Measurements from ENCODE around the gene PRPH. TPM values are rescaled to one million over a fixed set of nuclear protein-coding genes. Genes with fewer than 3 reads are reported as not detected.

PRPH gene
- total and polyA plus RNA-seq, 2 of the 8 experiments (the other 6 are each of a cell fraction or from before 2014, with no cell fraction given) = 0.79 to 1.4 TPM

DNA sequence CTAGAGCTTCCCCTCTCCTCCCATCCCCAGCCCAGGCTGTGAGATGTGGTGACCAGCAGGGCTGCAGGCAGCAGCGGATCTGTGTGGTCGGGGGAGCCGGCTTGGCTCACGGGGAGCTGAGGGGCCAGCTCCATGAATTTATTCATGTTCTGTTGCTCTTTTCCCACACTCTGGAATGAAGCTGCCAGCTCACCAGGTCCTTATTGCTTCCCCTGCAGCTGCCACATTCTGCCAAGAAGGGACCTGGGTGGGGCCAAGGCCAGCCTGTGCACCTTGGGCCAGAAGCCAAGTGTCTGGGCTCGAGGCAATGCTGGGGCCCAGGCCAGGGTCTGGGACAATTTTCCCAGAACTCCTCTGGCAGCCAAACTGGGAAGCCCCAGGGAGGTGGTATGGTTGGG is 44.5 kb downstream of the PRPH start:
- Histone ChIP-seq H3K23me2 (ENCODE audit: low read depth, low read length) (peaks cover 8% of the 10 kb centered on the region), H3K9ac (replicated peaks in 1 of 4; ENCODE audit: extremely low read depth in 1 of 4, low read depth in 3 of 4, low read length in 3 of 4) (no peak overlapping the region), H4K20me1 (replicated peaks in 1 of 2; ENCODE audit: control insufficient read depth in 1 of 2, insufficient read depth in 2 of 2, low read length in 2 of 2) (peaks cover 9 to 10% of the 10 kb centered on the region in 2 experiments), H3K36me3 (ENCODE audit: control insufficient read depth in 2 of 4, insufficient read depth in 4 of 4, low read length in 3 of 4) (peaks cover 0 to 8% (median 0%) of the 10 kb centered on the region in 4 experiments; a peak in 1 of 8 replicates), H2AK5ac (ENCODE audit: low read depth, low read length) (no peak overlapping the region), H3K14ac (ENCODE audit: insufficient read length) (no peak overlapping the region), H2BK120ac (replicated peaks; ENCODE audit: low read depth, low read length) (no peak overlapping the region), H2BK15ac (ENCODE audit: low read length) (no peak overlapping the region), H4K91ac (replicated peaks; ENCODE audit: insufficient read length, low read length) (no peak overlapping the region), H2BK20ac (ENCODE audit: low read length) (no peak overlapping the region), H3K9me3 (ENCODE audit: insufficient read depth in 2 of 2, low read depth in 1 of 2, low read length in 1 of 2) (peaks cover 0 to 6% of the 10 kb centered on the region in 2 experiments; a peak in 1 of 4 replicates), H3K4ac (replicated peaks; ENCODE audit: insufficient read length, low read depth, low read length) (no peak overlapping the region), H3K18ac (ENCODE audit: extremely low read depth, low read length) (no peak overlapping the region; the same call in 1 of the 2 replicates), H3K56ac (replicated peaks; ENCODE audit: insufficient read length, low read depth, low read length) (no peak overlapping the region), H4K8ac (ENCODE audit: extremely low read depth, insufficient read depth, low read length) (no peak overlapping the region), H3K4me3 (ENCODE audit: extremely low read depth in 1 of 4, insufficient read depth in 2 of 4, low read depth in 3 of 4, low read length in 4 of 4) (peak overlapping the region in 1 of 4 experiments; percentile 35; a peak in 1 of 8 replicates), H2BK5ac (ENCODE audit: low read depth, low read length) (no peak overlapping the region), H3K23ac (ENCODE audit: insufficient read length) (no peak overlapping the region), H2AFZ (ENCODE audit: low read length) (no peak overlapping the region), H3K4me1 (replicated peaks in 1 of 4; ENCODE audit: control insufficient read depth in 3 of 4, insufficient read depth in 4 of 4, low read length in 3 of 4) (peaks cover 4 to 51% (median 34%) of the 10 kb centered on the region in 4 experiments), H3K27ac (ENCODE audit: low read depth, low read length) (no peak overlapping the region), H2BK12ac (ENCODE audit: low read depth, low read length) (no peak overlapping the region), H3K79me2 (ENCODE audit: control insufficient read depth in 1 of 2, insufficient read depth in 2 of 2, low read length in 2 of 2) (no peaks in the 10 kb centered on the region), H4K5ac (ENCODE audit: insufficient read length, low read depth, low read length) (no peak overlapping the region), H3K27me3 (replicated peaks in 1 of 4; ENCODE audit: control insufficient read depth in 3 of 4, extremely low read depth in 1 of 4, insufficient read depth in 3 of 4, low read length in 3 of 4) (peaks cover 81 to 99% (median 96%) of the 10 kb centered on the region in 4 experiments), H3K4me2 (ENCODE audit: insufficient read depth in 1 of 2, low read depth in 2 of 2, low read length in 2 of 2) (peak overlapping the region; percentile 12 to 35; a peak in 2 of 4 replicates), H3K79me1 (ENCODE audit: low read depth, low read length) (no peaks in the 10 kb centered on the region)
- ChIA-PET POLR2A (ENCODE audit: partially characterized antibody) (interaction anchor here (0.7 to 1.5 kb wide), 3 partner anchors 16 to 46 kb away, joined by 4 read pairs; partner anchors contain the start of genes PRPH and TROAP), CTCF (ENCODE audit: partially characterized antibody) (interaction anchor here (1.0 to 12.7 kb wide), 7 partner anchors 8 to 369 kb away, joined by 3 to 276 read pairs (median 4); partner anchors contain the start of genes DNAJC22, PRPH and TROAP)
- no peak for FAIRE-seq
- 7% methylated on average over 5 of the region's 5 CpGs; no CpG with 5 or more reads in 1 of the 2 experiments for WGBS, 2 experiments (ENCODE audit: extremely low coverage in 1 of 2, insufficient coverage in 1 of 2, insufficient read length in 1 of 2, insufficient replicate concordance in 2 of 2, low coverage in 1 of 2, low lambda C conversion rate in 2 of 2, missing lambda C conversion rate in 1 of 2)
- peak in 1 of 2 experiments; percentile 60 for DNase-seq (ENCODE audit: low read depth in 1 of 2, low spot score in 2 of 2)
- TF ChIP-seq HDAC2 (IDR thresholded peaks at IDR 0.05; ENCODE audit: borderline replicate concordance in 1 of 2, low read depth in 2 of 2, low read length in 2 of 2) = no peak
- TF ChIP-seq, protein P1, sequence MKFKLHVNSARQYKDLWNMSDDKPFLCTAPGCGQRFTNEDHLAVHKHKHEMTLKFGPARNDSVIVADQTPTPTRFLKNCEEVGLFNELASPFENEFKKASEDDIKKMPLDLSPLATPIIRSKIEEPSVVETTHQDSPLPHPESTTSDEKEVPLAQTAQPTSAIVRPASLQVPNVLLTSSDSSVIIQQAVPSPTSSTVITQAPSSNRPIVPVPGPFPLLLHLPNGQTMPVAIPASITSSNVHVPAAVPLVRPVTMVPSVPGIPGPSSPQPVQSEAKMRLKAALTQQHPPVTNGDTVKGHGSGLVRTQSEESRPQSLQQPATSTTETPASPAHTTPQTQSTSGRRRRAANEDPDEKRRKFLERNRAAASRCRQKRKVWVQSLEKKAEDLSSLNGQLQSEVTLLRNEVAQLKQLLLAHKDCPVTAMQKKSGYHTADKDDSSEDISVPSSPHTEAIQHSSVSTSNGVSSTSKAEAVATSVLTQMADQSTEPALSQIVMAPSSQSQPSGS (IDR thresholded peaks at IDR 0.05; ENCODE audit: low read length) = no peak
- no peak for TF ChIP-seq SAP30 (IDR thresholded peaks at IDR 0.05; ENCODE audit: insufficient read depth, insufficient replicate concordance, low read length)

Data from H1 (cell line).